Fibroblast of lung (primary cell): ENCODE measurements around the gene DNAJC27. TPM values are rescaled to one million over a fixed set of nuclear protein-coding genes. Genes with fewer than 3 reads are reported as not detected.
A peak's percentile ranks its signal among the peaks of the same experiment; 100 is the strongest.

ENCODE experiments used
- DNase-seq, 2 donors: peaks; one replicate each; pipeline versions ENCODE4 v3.0.0 to v3.0.0-alpha.2; 2010; ENCODE audit warnings: low read depth in 2 of 2
- H2AFZ ChIP-seq: 2 replicates; pipeline ENCODE4 v1.5.1; 2012; ENCODE audit warnings: low read length, control low read depth, inconsistent platforms
- H3K27ac ChIP-seq: 2 replicates; pipeline ENCODE4 v1.5.1; 2011; ENCODE audit warnings: low read length, control low read depth; ENCODE audit not compliant: insufficient read depth
- H3K27me3 ChIP-seq: 2 replicates; pipeline ENCODE4 v1.5.1; 2011; ENCODE audit warnings: mild to moderate bottlenecking, low read length; ENCODE audit not compliant: control insufficient read depth, insufficient read depth
- H3K36me3 ChIP-seq: 2 replicates; pipeline ENCODE4 v1.5.1; 2011; ENCODE audit warnings: low read length; ENCODE audit not compliant: control insufficient read depth, insufficient read depth
- H3K4me1 ChIP-seq: 2 replicates; pipeline ENCODE4 v1.5.1; 2011; ENCODE audit warnings: low read length; ENCODE audit not compliant: control insufficient read depth, insufficient read depth; ENCODE audit errors: extremely low read depth
- H3K4me2 ChIP-seq: 2 replicates; pipeline ENCODE4 v1.5.1; 2011; ENCODE audit warnings: low read length, control low read depth; ENCODE audit not compliant: insufficient read depth; ENCODE audit errors: extremely low read depth
- H3K4me3 ChIP-seq, 4 experiments: fragments of 200-600 bp in 1 of 4; sonication (generic) in 1 of 4; replicated peaks in 1 of 4; 2 replicates each; pipeline ENCODE4 v1.5.1; 2011 to 2016; ENCODE audit warnings: low read length in 4 of 4, low read depth in 3 of 4, mild to moderate bottlenecking in 3 of 4, control low read depth in 2 of 4, inconsistent platforms in 1 of 4, mixed read lengths in 1 of 4; ENCODE audit not compliant: insufficient read depth in 1 of 4; ENCODE audit errors: control extremely low read depth in 1 of 4
- H3K79me2 ChIP-seq: 2 replicates; pipeline ENCODE4 v1.5.1; 2012; ENCODE audit warnings: mild to moderate bottlenecking, low read length, inconsistent platforms; ENCODE audit not compliant: control insufficient read depth, insufficient read depth
- H3K9ac ChIP-seq: 2 replicates; pipeline ENCODE4 v1.5.1; 2011; ENCODE audit warnings: mild to moderate bottlenecking, low read length, control low read depth; ENCODE audit not compliant: insufficient read depth
- H3K9me3 ChIP-seq: 2 replicates; pipeline ENCODE4 v1.5.1; 2012; ENCODE audit warnings: low read depth, low read length; ENCODE audit not compliant: control insufficient read depth, insufficient read depth
- H4K20me1 ChIP-seq: 2 replicates; pipeline ENCODE4 v1.5.1; 2011; ENCODE audit warnings: low read length; ENCODE audit not compliant: control insufficient read depth, insufficient read depth; ENCODE audit errors: extremely low read depth
- CTCF ChIP-seq, 2 donors: IDR thresholded peaks in 1 of 2; conservative IDR thresholded peaks in 1 of 2; 1 replicate in 1 of 2; 2 replicates in 1 of 2; pipeline ENCODE4 v1.5.1; 2011 to 2012; ENCODE audit warnings: low read length in 2 of 2, control low read depth in 1 of 2, inconsistent platforms in 1 of 2, low read depth in 1 of 2, mild to moderate bottlenecking in 1 of 2
- EZH2 ChIP-seq: IDR thresholded peaks from 2 replicates; pipeline ENCODE4 v1.5.1; 2012; ENCODE audit warnings: low read length, control low read depth, mild to moderate bottlenecking; ENCODE audit errors: missing control alignments
- polyA plus RNA-seq, 2 donors: library from polyadenylated mRNA; depleted of rRNA in 1 of 2; stranded (reverse) in 1 of 2; unstranded in 1 of 2; fragments of >200 nt; gene quantifications; 2 replicates each; pipeline ENCODE4 v1.2.1, GENCODE V29; 2011 to 2012; ENCODE audit warnings: missing spikeins in 1 of 2
- total RNA-seq: library from RNA; depleted of rRNA; stranded (reverse); fragments of >200 nt; gene quantifications from 2 replicates; pipeline ENCODE4 v1.2.1, GENCODE V29; 2014

The DNAJC27 gene
- total and polyA plus RNA-seq, 2 donors (not counting 1 experiment from before 2014, with no cell fraction given) = 5.0 to 7.3 TPM

- Histone ChIP-seq H4K20me1 (no peaks in the 10 kb centered on the region), H3K4me3 (no peak overlapping the region), H3K4me1 (peaks cover 5% of the 10 kb centered on the region), H3K9me3 (no peaks in the 10 kb centered on the region), H3K36me3 (no peaks in the 10 kb centered on the region), H3K9ac (no peak overlapping the region), H3K27me3 (no peaks in the 10 kb centered on the region), H3K27ac (no peak overlapping the region), H3K79me2 (no peaks in the 10 kb centered on the region), H3K4me2 (no peak overlapping the region), H2AFZ (no peak overlapping the region)
- TF ChIP-seq CTCF (conservative IDR thresholded peaks at IDR 0.05 in 1 of 2, IDR thresholded peaks at IDR 0.05 in 1 of 2; ENCODE audit: low read depth in 1 of 2, low read length in 2 of 2) (no peak), EZH2 (no peak)
- no peak for DNase-seq
These were observed 43.7 kb downstream of the DNAJC27 start for GRCh38 chr2:24928036-24928435.

- no peaks in the 10 kb centered on the region for H3K9me3 ChIP-seq
- no peaks in the 10 kb centered on the region for H4K20me1 ChIP-seq
- peak; percentile 21 to 34 for DNase-seq
- H3K4me3 ChIP-seq = no peak overlapping the region
- no peaks in the 10 kb centered on the region for H3K27me3 ChIP-seq
- no peak overlapping the region for H3K9ac ChIP-seq
- H2AFZ ChIP-seq = peak overlapping the region; percentile 86
- TF ChIP-seq EZH2 (no peak), CTCF (conservative IDR thresholded peaks at IDR 0.05 in 1 of 2, IDR thresholded peaks at IDR 0.05 in 1 of 2; ENCODE audit: low read depth in 1 of 2, low read length in 2 of 2) (no peak)
- H3K4me1 ChIP-seq = peaks cover 5% of the 10 kb centered on the region
- H3K27ac ChIP-seq = no peak overlapping the region
- no peaks in the 10 kb centered on the region for H3K79me2 ChIP-seq
- H3K4me2 ChIP-seq = peak overlapping the region; percentile 45
- H3K36me3 ChIP-seq = no peaks in the 10 kb centered on the region
These were observed 45.0 kb downstream of the DNAJC27 start for GRCh38 chr2:24926602-24927252.

- H3K36me3 ChIP-seq = no peaks in the 10 kb centered on the region
- no peaks in the 10 kb centered on the region for H3K9me3 ChIP-seq
- H3K4me3 ChIP-seq = no peak overlapping the region
- H3K4me1 ChIP-seq = peaks cover 5% of the 10 kb centered on the region
- no peak overlapping the region for H3K9ac ChIP-seq
- no peak overlapping the region for H3K4me2 ChIP-seq
- no peaks in the 10 kb centered on the region for H4K20me1 ChIP-seq
- no peaks in the 10 kb centered on the region for H3K27me3 ChIP-seq
- no peak for TF ChIP-seq CTCF (conservative IDR thresholded peaks at IDR 0.05 in 1 of 2, IDR thresholded peaks at IDR 0.05 in 1 of 2; ENCODE audit: low read depth in 1 of 2, low read length in 2 of 2)
- no peak for TF ChIP-seq EZH2
- DNase-seq = no peak
- H3K27ac ChIP-seq = no peak overlapping the region
- H2AFZ ChIP-seq = no peak overlapping the region
- no peaks in the 10 kb centered on the region for H3K79me2 ChIP-seq
These were observed 45.5 kb downstream of the DNAJC27 start for GRCh38 chr2:24926220-24926601.
